PC-3 (cell line): Measurements from ENCODE around the gene CCDC154. TPM values are rescaled to one million over a fixed set of nuclear protein-coding genes. Genes with fewer than 3 reads are reported as not detected.

Source experiments
- ATAC-seq: fragments of 200-7000 bp; cut with Tn5 transposase; 2 replicates; pipeline ENCODE4 v1.9.1; 2020; ENCODE audit warnings: mild to moderate bottlenecking, moderate library complexity
- BruUV-seq: library from RNA; stranded (reverse); fragments of 400-500 nt; replicated peaks from 2 replicates; lab custom pipeline; 2021; lab: Mats Ljungman, UMichigan
- CTCF ChIA-PET: fragments of 300-600 bp; sonication (Branson Sonifier 250); formaldehyde crosslinking; loops from one replicate; lab custom pipeline; 2022; ENCODE audit warnings: antibody characterized with exemption; lab: Charles Lee
- POLR2A ChIA-PET: fragments of 300-600 bp; sonication (Branson Sonifier 250); formaldehyde crosslinking; loops from one replicate; lab custom pipeline; 2022; ENCODE audit warnings: antibody characterized with exemption; ENCODE audit not compliant: unreplicated experiment; lab: Charles Lee
- DNase-seq: peaks from one replicate; pipeline ENCODE4 v3.0.0-alpha.2; 2015
- H2AFZ ChIP-seq: fragments of 300-600 bp; sonication (generic); 2 replicates; pipeline ENCODE4 v1.6.0; 2016; ENCODE audit warnings: antibody characterized with exemption, low read length
- H3F3A ChIP-seq: fragments of 300-600 bp; sonication (generic); one replicate; pipeline ENCODE4 v1.6.0; 2017; ENCODE audit warnings: antibody characterized with exemption, low read length, control low read depth, mild to moderate bottlenecking; ENCODE audit not compliant: unreplicated experiment
- H3K27ac ChIP-seq: fragments of 300-600 bp; sonication (generic); 2 replicates; pipeline ENCODE4 v1.5.1; 2016; ENCODE audit warnings: mild to moderate bottlenecking, low read length
- H3K27me3 ChIP-seq: fragments of 300-600 bp; sonication (generic); 2 replicates; pipeline ENCODE4 v1.6.1; 2016; ENCODE audit warnings: low read length, mixed read lengths
- H3K36me3 ChIP-seq: fragments of 300-600 bp; sonication (generic); 2 replicates; pipeline ENCODE4 v1.6.1; 2016; ENCODE audit warnings: low read depth, mixed run types, low read length, mixed read lengths
- H3K4me1 ChIP-seq: fragments of 300-600 bp; sonication (generic); 2 replicates; pipeline ENCODE4 v1.5.1; 2016; ENCODE audit warnings: low read length; ENCODE audit not compliant: insufficient read depth
- H3K4me2 ChIP-seq: fragments of 300-600 bp; sonication (generic); 2 replicates; pipeline ENCODE4 v1.6.0; 2016; ENCODE audit warnings: low read length
- H3K4me3 ChIP-seq: fragments of 300-600 bp; sonication (generic); 2 replicates; pipeline ENCODE4 v1.5.1; 2016; ENCODE audit warnings: mild to moderate bottlenecking, low read length, mixed read lengths
- H3K79me2 ChIP-seq: fragments of 300-600 bp; sonication (generic); 2 replicates; pipeline ENCODE4 v1.6.1; 2017; ENCODE audit warnings: low read length, mixed read lengths
- H3K9ac ChIP-seq: fragments of 300-600 bp; sonication (generic); 2 replicates; pipeline ENCODE4 v1.6.0; 2016; ENCODE audit warnings: mild to moderate bottlenecking, low read length
- H3K9me2 ChIP-seq: fragments of 300-600 bp; sonication (generic); replicated peaks from 2 replicates; pipeline ENCODE4 v1.6.1; 2016; ENCODE audit warnings: mixed run types, low read length, mixed read lengths
- H3K9me3 ChIP-seq: fragments of 300-600 bp; sonication (generic); 2 replicates; pipeline ENCODE4 v1.6.1; 2016; ENCODE audit warnings: low read length, mixed read lengths
- H4K20me1 ChIP-seq: fragments of 300-600 bp; sonication (generic); 2 replicates; pipeline ENCODE4 v1.6.1; 2016; ENCODE audit warnings: low read length, mixed read lengths
- CTCF ChIP-seq: fragments of 300-600 bp; sonication (generic); conservative IDR thresholded peaks from 2 replicates; pipeline ENCODE4 v1.5.1; 2017; ENCODE audit warnings: antibody characterized with exemption, low read depth, mild to moderate bottlenecking, low read length
- EZH2 ChIP-seq: fragments of 300-600 bp; sonication (generic); IDR thresholded peaks from one replicate; pipeline ENCODE4 v1.6.1; 2017; ENCODE audit warnings: antibody characterized with exemption, mild to moderate bottlenecking, low read length; ENCODE audit not compliant: unreplicated experiment
- EZH2phosphoT487 ChIP-seq: fragments of 300-600 bp; sonication (generic); IDR thresholded peaks from 2 replicates; pipeline ENCODE4 v1.6.1; 2018; ENCODE audit warnings: mild to moderate bottlenecking, antibody characterized with exemption, low read length, borderline replicate concordance
- intact Hi-C: fragments of 100-400 bp; cut with micrococcal nuclease; formaldehyde crosslinking; loops from 2 replicates; pipeline ENCODE4 v1.9.0; 2023
- total RNA-seq: library from RNA; depleted of rRNA; stranded (reverse); fragments of >200 nt; gene quantifications from 2 replicates; pipeline ENCODE4 v1.2.3, GENCODE V29; 2014

CCDC154 gene
- total RNA-seq, 1 experiment from 2014 or later = not detected

- TSS peak; percentile 9 for BruUV-seq
- ATAC-seq (no peak), DNase-seq (no peak)
- ChIA-PET CTCF (no interaction called here), POLR2A (no interaction called here)
- Histone ChIP-seq H3K9me2 (no peaks in the 10 kb centered on the region), H3K79me2 (peaks cover 5% of the 10 kb centered on the region; the same call in 1 of the 2 replicates), H3K9ac (no peak overlapping the region), H3K9me3 (no peaks in the 10 kb centered on the region), H2AFZ (no peak overlapping the region), H4K20me1 (no peaks in the 10 kb centered on the region), H3K4me3 (no peak overlapping the region), H3K4me1 (no peaks in the 10 kb centered on the region), H3F3A (peaks cover 9% of the 10 kb centered on the region), H3K27me3 (no peaks in the 10 kb centered on the region), H3K4me2 (no peak overlapping the region), H3K36me3 (no peaks in the 10 kb centered on the region), H3K27ac (no peak overlapping the region)
- intact Hi-C loops = no loop called here
- TF ChIP-seq EZH2phosphoT487 = no peak
- TF ChIP-seq CTCF = no peak
- no peak for TF ChIP-seq EZH2
These were observed 31.5 kb downstream of the CCDC154 start for GRCh38 chr16:1412847-1413246.

GRCh38 chr16:1408171-1408837 is 36.1 kb downstream of the CCDC154 start:
- Histone ChIP-seq H3K9me2 (no peaks in the 10 kb centered on the region), H3K4me1 (no peaks in the 10 kb centered on the region), H3K79me2 (0 out of 2 replicates have a peak, but pooled peaks cover 3% of the 10 kb centered on the region), H3K4me2 (peak overlapping the region; percentile 93), H3K4me3 (peak overlapping the region; percentile 78), H3K9me3 (no peaks in the 10 kb centered on the region), H3K27me3 (no peaks in the 10 kb centered on the region), H3K27ac (no peak overlapping the region), H3K36me3 (no peaks in the 10 kb centered on the region), H3F3A (no peaks in the 10 kb centered on the region), H3K9ac (peak overlapping the region; percentile 49), H4K20me1 (no peaks in the 10 kb centered on the region), H2AFZ (peak overlapping the region; percentile 92)
- DNase-seq (peak; percentile 78), ATAC-seq (peak; percentile 92)
- ChIA-PET POLR2A (interaction anchor here (0.5 to 0.8 kb wide), 2 partner anchors 29 to 57 kb away, joined by 3 read pairs; no protein-coding TSS in a partner anchor), CTCF (no interaction called here)
- no peak for TF ChIP-seq EZH2phosphoT487
- no peak for TF ChIP-seq CTCF
- no peak for TF ChIP-seq EZH2
- intact Hi-C loops = no loop called here
- BruUV-seq = no TSS peak

- intact Hi-C loops = no loop called here
- Histone ChIP-seq H3K4me3 (peak overlapping the region; percentile 78; the same call in 1 of the 2 replicates), H3F3A (no peaks in the 10 kb centered on the region), H3K79me2 (0 out of 2 replicates have a peak, but pooled peaks cover 3% of the 10 kb centered on the region), H3K27me3 (no peaks in the 10 kb centered on the region), H3K36me3 (no peaks in the 10 kb centered on the region), H3K27ac (no peak overlapping the region), H3K4me2 (peak overlapping the region; percentile 93), H3K9me2 (no peaks in the 10 kb centered on the region), H3K9ac (peak overlapping the region; percentile 31; the same call in 1 of the 2 replicates), H2AFZ (peak overlapping the region; percentile 92), H4K20me1 (no peaks in the 10 kb centered on the region), H3K9me3 (no peaks in the 10 kb centered on the region), H3K4me1 (no peaks in the 10 kb centered on the region)
- POLR2A ChIA-PET = interaction anchor here (0.5 to 0.8 kb wide), 2 partner anchors 28 to 57 kb away, joined by 3 read pairs; no protein-coding TSS in a partner anchor
- BruUV-seq = no TSS peak
- CTCF ChIA-PET = no interaction called here
- peak; percentile 39; the same call in 1 of the 2 replicates for ATAC-seq
- no peak for DNase-seq
- TF ChIP-seq EZH2phosphoT487 (no peak), EZH2 (no peak)
These were observed 36.6 kb downstream of the CCDC154 start for GRCh38 chr16:1407753-1408152.
